Neural progenitor cell (in vitro differentiated cells): ENCODE data around the gene PLCG2. TPM values are rescaled to one million over a fixed set of nuclear protein-coding genes. Genes with fewer than 3 reads are reported as not detected.
A peak's percentile ranks its signal among the peaks of the same experiment; 100 is the strongest.

Experiments
- DNase-seq: peaks from one replicate; pipeline ENCODE4 v3.0.0-alpha.2; 2016; ENCODE audit warnings: low spot score
- H2AFZ ChIP-seq: fragments of 200-600 bp; sonication (generic); replicated peaks from 2 replicates; pipeline ENCODE4 v1.6.1; 2016; ENCODE audit warnings: antibody characterized with exemption
- H3F3A ChIP-seq: fragments of 200-600 bp; sonication (generic); 2 replicates; pipeline ENCODE4 v1.6.1; 2016; ENCODE audit warnings: antibody characterized with exemption, low read depth
- H3K27ac ChIP-seq: fragments of 200-600 bp; sonication (generic); 2 replicates; pipeline ENCODE4 v1.5.1; 2016; ENCODE audit warnings: mild to moderate bottlenecking
- H3K27me3 ChIP-seq: fragments of 200-600 bp; sonication (generic); 2 replicates; pipeline ENCODE4 v1.6.1; 2016; ENCODE audit warnings: mild to moderate bottlenecking, moderate library complexity
- H3K36me3 ChIP-seq: fragments of 200-600 bp; sonication (generic); 2 replicates; pipeline ENCODE4 v1.5.1; 2016
- H3K4me1 ChIP-seq: fragments of 200-600 bp; sonication (generic); 2 replicates; pipeline ENCODE4 v1.6.1; 2016; ENCODE audit warnings: mixed run types
- H3K4me2 ChIP-seq: fragments of 200-600 bp; sonication (generic); 2 replicates; pipeline ENCODE4 v1.6.1; 2016
- H3K4me3 ChIP-seq: fragments of 200-600 bp; sonication (generic); 2 replicates; pipeline ENCODE4 v1.5.1; 2016
- H3K79me2 ChIP-seq: fragments of 200-600 bp; sonication (generic); 2 replicates; pipeline ENCODE4 v1.6.1; 2016; ENCODE audit warnings: low read depth
- H3K9ac ChIP-seq: fragments of 200-600 bp; sonication (generic); 2 replicates; pipeline ENCODE4 v1.6.1; 2016
- H3K9me3 ChIP-seq: fragments of 200-600 bp; sonication (generic); 2 replicates; pipeline ENCODE4 v1.5.1; 2016; ENCODE audit warnings: low read depth
- H4K20me1 ChIP-seq: fragments of 200-600 bp; sonication (generic); 2 replicates; pipeline ENCODE4 v1.6.1; 2016; ENCODE audit warnings: low read depth
- H3K27ac Mint-ChIP-seq: 3 replicates; pipeline ENCODE4 v1.8.0; 2021; ENCODE audit warnings: mixed read lengths
- H3K27me3 Mint-ChIP-seq: 2 replicates; pipeline ENCODE4 v1.8.0; 2022; ENCODE audit warnings: low read depth, mild to moderate bottlenecking, inconsistent platforms, moderate library complexity, mixed read lengths; ENCODE audit not compliant: insufficient read depth
- H3K36me3 Mint-ChIP-seq: 3 replicates; pipeline ENCODE4 v1.8.0; 2021; ENCODE audit warnings: mixed read lengths
- H3K4me1 Mint-ChIP-seq: 3 replicates; pipeline ENCODE4 v1.8.0; 2021; ENCODE audit warnings: mixed read lengths
- H3K4me3 Mint-ChIP-seq: 3 replicates; pipeline ENCODE4 v1.8.0; 2021; ENCODE audit warnings: mild to moderate bottlenecking, moderate library complexity, mixed read lengths
- H3K9me3 Mint-ChIP-seq: 3 replicates; pipeline ENCODE4 v1.8.0; 2020; ENCODE audit warnings: mixed read lengths
- CTCF ChIP-seq: fragments of 200-600 bp; sonication (generic); IDR thresholded peaks from 2 replicates; pipeline ENCODE4 v1.5.1; 2017; ENCODE audit warnings: antibody characterized with exemption, mild to moderate bottlenecking
- EZH2 ChIP-seq: fragments of 200-600 bp; sonication (generic); IDR thresholded peaks from 2 replicates; pipeline ENCODE4 v1.6.1; 2017; ENCODE audit warnings: antibody characterized with exemption, mild to moderate bottlenecking, moderate library complexity
- EZH2phosphoT487 ChIP-seq: fragments of 200-600 bp; sonication (generic); IDR thresholded peaks from 2 replicates; pipeline ENCODE4 v1.6.1; 2017; ENCODE audit warnings: antibody characterized with exemption
- total RNA-seq: library from RNA; depleted of rRNA; stranded (reverse); fragments of >200 nt; gene quantifications from 2 replicates; pipeline ENCODE4 v1.2.3, GENCODE V29; 2015; ENCODE audit warnings: low replicate concordance

Gene PLCG2
- total RNA-seq, 1 donor from 2014 or later: 5.0 TPM

- peak overlapping the region; percentile 29 for H3K27ac Mint-ChIP-seq
- TF ChIP-seq EZH2phosphoT487: no peak
- TF ChIP-seq CTCF: no peak
- no peak for TF ChIP-seq EZH2
- H3K9ac ChIP-seq: no peak overlapping the region
Measured at GRCh38 chr16:81912395-81912794, 133.3 kb downstream of the PLCG2 start.

GRCh38 chr16:81913222-81913621 is 134.1 kb downstream of the PLCG2 start:
- DNase-seq: no peak
- Histone ChIP-seq H3K9ac (no peak overlapping the region), H2AFZ (no peak overlapping the region), H3K27me3 (no peaks in the 10 kb centered on the region), H4K20me1 (no peaks in the 10 kb centered on the region), H3K9me3 (no peaks in the 10 kb centered on the region), H3F3A (no peaks in the 10 kb centered on the region), H3K4me3 (no peak overlapping the region), H3K36me3 (no peaks in the 10 kb centered on the region), H3K4me2 (no peak overlapping the region), H3K79me2 (no peaks in the 10 kb centered on the region), H3K27ac (no peak overlapping the region), H3K4me1 (no peaks in the 10 kb centered on the region)
- Mint-ChIP-seq H3K27me3 (peaks cover 3% of the 10 kb centered on the region), H3K4me3 (no peak overlapping the region), H3K9me3 (no peaks in the 10 kb centered on the region), H3K36me3 (no peaks in the 10 kb centered on the region), H3K4me1 (peaks cover 7% of the 10 kb centered on the region), H3K27ac (peak overlapping the region; percentile 51)
- TF ChIP-seq CTCF: no peak
- TF ChIP-seq EZH2: no peak
- no peak for TF ChIP-seq EZH2phosphoT487

More at GRCh38 chr16:81912395-81912794, 133.3 kb downstream of the PLCG2 start:
- DNase-seq: no peak
- Histone ChIP-seq H3K4me3 (no peak overlapping the region), H2AFZ (no peak overlapping the region), H3K36me3 (no peaks in the 10 kb centered on the region), H3K9me3 (no peaks in the 10 kb centered on the region), H3K79me2 (no peaks in the 10 kb centered on the region), H3K4me2 (no peak overlapping the region), H3F3A (no peaks in the 10 kb centered on the region), H3K27me3 (no peaks in the 10 kb centered on the region), H4K20me1 (no peaks in the 10 kb centered on the region), H3K4me1 (no peaks in the 10 kb centered on the region), H3K27ac (no peak overlapping the region)
- H3K27me3 Mint-ChIP-seq: peaks cover 3% of the 10 kb centered on the region
- no peaks in the 10 kb centered on the region for H3K9me3 Mint-ChIP-seq
- H3K4me1 Mint-ChIP-seq: peaks cover 7% of the 10 kb centered on the region
- no peak overlapping the region for H3K4me3 Mint-ChIP-seq
- no peaks in the 10 kb centered on the region for H3K36me3 Mint-ChIP-seq

- Histone ChIP-seq H2AFZ (no peak overlapping the region), H3K36me3 (no peaks in the 10 kb centered on the region), H3K27ac (no peak overlapping the region), H3K9me3 (no peaks in the 10 kb centered on the region), H3K79me2 (no peaks in the 10 kb centered on the region), H3F3A (no peaks in the 10 kb centered on the region), H3K4me3 (no peak overlapping the region), H3K4me1 (no peaks in the 10 kb centered on the region), H3K9ac (no peak overlapping the region), H4K20me1 (no peaks in the 10 kb centered on the region), H3K27me3 (no peaks in the 10 kb centered on the region), H3K4me2 (no peak overlapping the region)
- no peak overlapping the region for H3K27ac Mint-ChIP-seq
- H3K4me1 Mint-ChIP-seq: peaks cover 7% of the 10 kb centered on the region
- no peak for DNase-seq
- H3K36me3 Mint-ChIP-seq: no peaks in the 10 kb centered on the region
- no peak overlapping the region for H3K4me3 Mint-ChIP-seq
- no peak for TF ChIP-seq EZH2
- no peak for TF ChIP-seq EZH2phosphoT487
- TF ChIP-seq CTCF: no peak
- H3K9me3 Mint-ChIP-seq: peaks cover 4% of the 10 kb centered on the region
- peaks cover 3% of the 10 kb centered on the region for H3K27me3 Mint-ChIP-seq
Measured at GRCh38 chr16:81917375-81917774, 138.3 kb downstream of the PLCG2 start.
